Measurements from ENCODE around the gene FLNB.

DNA sequence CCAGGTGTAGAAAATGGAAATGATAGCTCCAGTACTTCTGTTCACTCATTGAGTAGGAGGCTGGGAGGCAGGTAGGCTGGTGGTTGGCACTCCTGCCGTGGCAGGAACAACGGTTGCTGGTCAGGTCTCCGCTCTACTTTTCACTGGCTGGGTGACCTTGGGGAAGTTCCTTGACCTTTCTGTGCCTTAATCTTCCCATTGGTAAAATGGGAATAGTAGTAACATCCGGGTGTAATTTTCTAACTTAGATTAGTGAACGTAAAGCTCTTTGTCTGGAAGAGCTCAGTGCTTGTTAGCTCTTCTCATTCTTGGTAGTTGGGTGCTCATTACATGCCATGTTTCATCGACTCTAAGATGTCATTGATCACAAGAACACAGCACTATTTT is 45.8 kb upstream of the FLNB start:
- TF ChIP-seq POLR2A (IDR thresholded peaks at IDR 0.05; ENCODE audit: low read depth) (no peak), EP300 (IDR thresholded peaks at IDR 0.05) (no peak)
- TF ChIP-seq, protein P1, sequence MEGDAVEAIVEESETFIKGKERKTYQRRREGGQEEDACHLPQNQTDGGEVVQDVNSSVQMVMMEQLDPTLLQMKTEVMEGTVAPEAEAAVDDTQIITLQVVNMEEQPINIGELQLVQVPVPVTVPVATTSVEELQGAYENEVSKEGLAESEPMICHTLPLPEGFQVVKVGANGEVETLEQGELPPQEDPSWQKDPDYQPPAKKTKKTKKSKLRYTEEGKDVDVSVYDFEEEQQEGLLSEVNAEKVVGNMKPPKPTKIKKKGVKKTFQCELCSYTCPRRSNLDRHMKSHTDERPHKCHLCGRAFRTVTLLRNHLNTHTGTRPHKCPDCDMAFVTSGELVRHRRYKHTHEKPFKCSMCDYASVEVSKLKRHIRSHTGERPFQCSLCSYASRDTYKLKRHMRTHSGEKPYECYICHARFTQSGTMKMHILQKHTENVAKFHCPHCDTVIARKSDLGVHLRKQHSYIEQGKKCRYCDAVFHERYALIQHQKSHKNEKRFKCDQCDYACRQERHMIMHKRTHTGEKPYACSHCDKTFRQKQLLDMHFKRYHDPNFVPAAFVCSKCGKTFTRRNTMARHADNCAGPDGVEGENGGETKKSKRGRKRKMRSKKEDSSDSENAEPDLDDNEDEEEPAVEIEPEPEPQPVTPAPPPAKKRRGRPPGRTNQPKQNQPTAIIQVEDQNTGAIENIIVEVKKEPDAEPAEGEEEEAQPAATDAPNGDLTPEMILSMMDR (IDR thresholded peaks at IDR 0.05): no peak

All from esophagus muscularis mucosa (tissue), 4 donors.